ENCODE measurements around the gene CACNA2D3.
"Not testable (repeated sequence)": the region's sequence is repeated elsewhere in the genome, so short reads cannot be mapped to it uniquely, and the experiment has no call there.

Gene CACNA2D3

GRCh38 chr3:55107187-55107586 lies 984.8 kb downstream of the CACNA2D3 start:
- Histone ChIP-seq H3K4me1 (no peaks in the 10 kb centered on the region), H3K27me3 (ENCODE audit: low read depth) (no peaks in the 10 kb centered on the region), H3K36me3 (replicated peaks) (no peaks in the 10 kb centered on the region), H3K9me3 (no peaks in the 10 kb centered on the region), H3K4me3 (no peak overlapping the region)
- DNase-seq (ENCODE audit: low spot score in 2 of 2), result no peak
- in situ Hi-C loops (cut with MboI; ENCODE audit: low sequenced_read_pairs), result no loop called here

DNA sequence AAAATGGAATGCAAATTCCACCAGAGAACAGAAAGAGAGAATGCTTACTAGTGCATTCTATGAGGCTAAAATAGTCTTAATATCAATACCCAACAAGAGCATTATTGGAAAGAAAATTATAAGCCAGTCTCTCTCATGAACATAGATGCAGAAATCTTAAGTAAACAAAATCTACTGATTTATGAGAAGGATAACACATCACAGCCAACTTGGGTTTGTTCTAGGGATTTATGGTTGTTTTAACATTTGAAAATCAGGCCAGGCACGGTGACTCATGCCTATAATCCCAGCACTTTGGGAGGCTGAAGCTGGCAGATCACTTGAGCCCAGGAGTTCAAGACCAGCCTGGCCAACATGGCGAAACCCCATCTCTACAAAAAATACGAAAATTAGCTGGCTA lies 989.6 kb downstream of the CACNA2D3 start:
- H3K27me3 ChIP-seq (ENCODE audit: low read depth); H3K4me3 ChIP-seq; in situ Hi-C loops (cut with MboI; ENCODE audit: low sequenced_read_pairs); H3K36me3 ChIP-seq (replicated peaks); DNase-seq (ENCODE audit: low spot score in 2 of 2); H3K4me1 ChIP-seq; H3K9me3 ChIP-seq: not testable (repeated sequence)

DNA sequence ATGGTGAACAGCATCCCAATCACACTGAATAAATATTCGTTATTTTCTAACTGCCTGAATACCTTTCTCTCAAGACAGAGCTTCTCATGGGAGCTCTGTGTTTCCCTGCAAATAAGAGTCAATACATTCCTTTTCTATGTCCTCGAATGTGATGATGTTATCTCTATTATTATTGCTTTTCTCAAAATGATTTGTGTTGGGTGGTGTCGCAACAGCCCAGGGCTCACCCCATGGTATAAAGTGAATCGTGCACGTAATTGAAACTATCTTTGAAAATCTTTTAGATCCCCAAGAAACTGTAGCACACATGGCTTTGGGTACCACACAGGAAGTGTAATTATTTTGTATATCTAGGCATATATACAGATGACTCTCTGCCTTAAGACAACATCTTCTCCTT lies 996.1 kb downstream of the CACNA2D3 start:
- H3K27me3 ChIP-seq (ENCODE audit: low read depth), result no peaks in the 10 kb centered on the region
- no peaks in the 10 kb centered on the region for H3K4me1 ChIP-seq

GRCh38 chr3:55119268-55119667 lies 996.9 kb downstream of the CACNA2D3 start:
- Histone ChIP-seq H3K27me3 (ENCODE audit: low read depth) (no peaks in the 10 kb centered on the region), H3K4me1 (no peaks in the 10 kb centered on the region), H3K4me3 (no peak overlapping the region), H3K36me3 (replicated peaks) (no peaks in the 10 kb centered on the region), H3K9me3 (no peaks in the 10 kb centered on the region)
- in situ Hi-C loops (cut with MboI; ENCODE audit: low sequenced_read_pairs), result no loop called here
- DNase-seq (ENCODE audit: low spot score in 2 of 2), result no peak

More for the DNA sequence above, 996.1 kb downstream of the CACNA2D3 start:
- in situ Hi-C loops (cut with MboI; ENCODE audit: low sequenced_read_pairs), result no loop called here
- H3K4me3 ChIP-seq, result no peak overlapping the region
- no peak for DNase-seq (ENCODE audit: low spot score in 2 of 2)
- no peaks in the 10 kb centered on the region for H3K9me3 ChIP-seq
- no peaks in the 10 kb centered on the region for H3K36me3 ChIP-seq (replicated peaks)

- DNase-seq (ENCODE audit: low spot score in 2 of 2), result no peak
- Histone ChIP-seq H3K36me3 (replicated peaks) (no peaks in the 10 kb centered on the region), H3K4me3 (no peak overlapping the region), H3K27me3 (ENCODE audit: low read depth) (no peaks in the 10 kb centered on the region), H3K9me3 (no peaks in the 10 kb centered on the region), H3K4me1 (peaks cover 8% of the 10 kb centered on the region)
- in situ Hi-C loops (cut with MboI; ENCODE audit: low sequenced_read_pairs), result no loop called here
Measured at GRCh38 chr3:55122312-55122711, 1000.0 kb downstream of the CACNA2D3 start.

Measured in HAP-1 (cell line).